SW480 (cell line): Measurements from ENCODE around the gene CYTH1.
"Not testable (repeated sequence)": the region's sequence is repeated elsewhere in the genome, so short reads cannot be mapped to it uniquely, and the experiment has no call there.

ENCODE experiments used
- DNase-seq: peaks from one replicate; pipeline ENCODE4 v3.0.0-alpha.2; 2016; ENCODE audit warnings: low spot score

CYTH1 gene

DNA sequence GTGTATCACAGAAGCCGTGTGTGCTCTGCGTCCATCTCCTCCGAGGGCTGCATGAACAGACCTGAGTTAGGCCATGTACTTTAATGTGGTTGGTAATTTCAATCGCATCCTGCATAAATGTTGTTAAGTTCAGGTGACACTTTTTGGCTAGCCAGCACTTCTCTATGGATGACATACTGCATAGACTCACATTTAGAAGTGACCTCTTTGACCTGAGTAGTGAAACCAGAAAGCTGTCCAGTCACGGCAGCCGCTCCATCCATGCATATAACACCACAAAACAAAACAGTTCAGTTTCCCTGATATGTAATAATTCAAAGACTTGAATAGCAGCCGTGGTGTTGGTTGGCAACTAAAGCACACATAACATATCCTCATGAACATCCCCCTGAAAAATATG lies 94.1 kb downstream of the CYTH1 start:
- DNase-seq, result no peak

DNA sequence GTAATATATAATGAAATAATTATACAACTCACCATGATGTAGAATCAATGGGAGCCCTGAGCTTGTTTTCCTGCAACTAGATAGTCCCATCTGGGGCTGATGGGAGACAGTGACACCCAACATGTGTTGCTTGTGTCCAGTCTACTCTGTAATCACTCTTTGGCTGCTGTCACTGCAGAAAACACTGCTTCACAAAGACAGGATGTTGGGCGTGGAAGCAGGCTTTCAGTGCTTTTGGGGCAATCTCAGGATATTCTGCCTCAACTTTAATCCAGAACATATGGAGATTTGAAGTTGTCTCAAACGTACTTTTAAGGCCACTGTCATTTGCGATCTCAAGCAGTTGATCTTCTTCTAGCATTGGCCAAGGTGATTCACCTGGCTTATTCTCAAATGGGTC lies 94.9 kb downstream of the CYTH1 start:
- DNase-seq, result no peak

DNA sequence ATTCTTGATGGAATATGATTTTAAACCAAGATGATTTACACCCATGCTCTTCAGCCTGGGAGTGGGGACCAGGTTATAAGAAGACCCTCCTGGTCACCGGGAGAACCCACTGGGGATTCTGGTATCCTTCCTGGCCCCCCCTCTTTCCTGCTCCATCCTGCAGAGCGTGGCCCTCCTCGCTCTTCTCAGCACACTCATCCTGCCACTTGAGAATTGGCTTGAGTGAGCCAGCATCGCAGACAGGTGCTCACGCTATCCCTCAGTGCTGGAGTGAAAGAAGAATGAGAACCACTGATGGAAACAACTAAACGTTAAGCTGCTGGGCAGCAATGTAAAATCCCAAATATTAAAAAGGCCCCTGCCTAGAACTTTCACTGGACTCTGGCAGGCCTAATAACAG lies 98.0 kb downstream of the CYTH1 start:
- no peak for DNase-seq

DNA sequence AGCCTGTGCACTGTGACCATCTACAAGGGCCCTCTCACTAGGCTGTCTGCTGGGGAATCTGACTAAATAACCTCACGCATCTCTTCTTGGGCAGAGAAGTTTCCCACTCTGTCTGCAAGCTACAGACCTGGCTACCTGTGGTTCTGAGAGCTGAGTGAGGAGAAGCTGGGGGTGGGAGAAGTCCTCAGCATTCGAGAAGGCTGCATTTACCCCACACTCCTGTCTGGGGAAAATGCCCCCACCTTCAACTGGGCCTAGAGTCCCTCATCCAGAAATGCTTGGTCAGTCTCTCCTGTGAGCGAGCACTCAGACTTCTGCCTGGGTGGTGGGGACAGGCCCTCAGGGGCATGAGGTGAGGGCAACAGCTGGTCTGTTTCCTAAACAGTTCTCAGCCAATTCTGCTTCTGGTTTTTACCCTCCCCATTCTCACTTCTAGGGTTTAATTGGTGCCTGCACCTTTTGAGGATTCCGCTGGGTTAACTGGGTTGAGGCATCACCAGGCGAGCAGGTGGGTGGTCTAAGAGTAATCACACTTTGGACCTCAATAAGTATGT lies 98.6 kb downstream of the CYTH1 start:
- no peak for DNase-seq

DNA sequence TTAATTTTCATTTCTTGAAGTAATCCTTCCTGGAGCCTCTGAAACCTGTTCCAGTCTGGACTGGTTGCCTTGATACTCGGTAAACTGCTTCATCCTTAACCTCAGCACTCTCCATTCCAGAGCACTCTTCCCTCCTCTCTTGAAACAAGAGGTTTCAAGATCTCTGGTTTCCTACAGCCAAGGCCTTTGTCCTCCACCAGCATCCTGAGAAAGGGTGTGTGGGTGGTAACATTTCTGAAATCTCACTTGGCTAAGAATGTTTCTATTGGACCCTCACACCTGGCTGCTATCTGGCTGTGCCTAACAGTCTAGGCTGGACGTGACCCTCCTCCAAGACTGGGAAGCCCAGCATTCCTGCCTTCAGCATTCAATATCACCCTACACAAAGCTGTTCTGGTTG lies 99.7 kb downstream of the CYTH1 start:
- no peak for DNase-seq

DNA sequence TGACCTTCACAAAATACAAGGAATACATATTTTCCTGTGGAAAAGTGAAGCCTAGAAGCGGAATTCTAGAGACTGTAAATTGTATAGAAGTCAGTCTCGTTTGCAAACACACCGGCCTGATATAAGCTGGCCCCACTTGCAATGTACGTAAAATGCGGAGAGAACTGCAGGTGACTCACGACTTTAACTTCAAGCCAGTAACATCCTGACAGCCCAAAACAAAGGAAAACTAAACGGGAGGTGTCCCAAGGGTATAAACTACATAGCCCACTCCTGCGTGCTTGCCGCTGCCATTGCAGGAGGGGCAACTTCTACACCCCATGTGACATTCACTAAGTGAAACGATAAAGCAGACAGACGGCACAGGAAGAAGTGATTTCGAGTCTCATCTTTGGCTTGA lies 101.6 kb downstream of the CYTH1 start:
- DNase-seq, result no peak

DNA sequence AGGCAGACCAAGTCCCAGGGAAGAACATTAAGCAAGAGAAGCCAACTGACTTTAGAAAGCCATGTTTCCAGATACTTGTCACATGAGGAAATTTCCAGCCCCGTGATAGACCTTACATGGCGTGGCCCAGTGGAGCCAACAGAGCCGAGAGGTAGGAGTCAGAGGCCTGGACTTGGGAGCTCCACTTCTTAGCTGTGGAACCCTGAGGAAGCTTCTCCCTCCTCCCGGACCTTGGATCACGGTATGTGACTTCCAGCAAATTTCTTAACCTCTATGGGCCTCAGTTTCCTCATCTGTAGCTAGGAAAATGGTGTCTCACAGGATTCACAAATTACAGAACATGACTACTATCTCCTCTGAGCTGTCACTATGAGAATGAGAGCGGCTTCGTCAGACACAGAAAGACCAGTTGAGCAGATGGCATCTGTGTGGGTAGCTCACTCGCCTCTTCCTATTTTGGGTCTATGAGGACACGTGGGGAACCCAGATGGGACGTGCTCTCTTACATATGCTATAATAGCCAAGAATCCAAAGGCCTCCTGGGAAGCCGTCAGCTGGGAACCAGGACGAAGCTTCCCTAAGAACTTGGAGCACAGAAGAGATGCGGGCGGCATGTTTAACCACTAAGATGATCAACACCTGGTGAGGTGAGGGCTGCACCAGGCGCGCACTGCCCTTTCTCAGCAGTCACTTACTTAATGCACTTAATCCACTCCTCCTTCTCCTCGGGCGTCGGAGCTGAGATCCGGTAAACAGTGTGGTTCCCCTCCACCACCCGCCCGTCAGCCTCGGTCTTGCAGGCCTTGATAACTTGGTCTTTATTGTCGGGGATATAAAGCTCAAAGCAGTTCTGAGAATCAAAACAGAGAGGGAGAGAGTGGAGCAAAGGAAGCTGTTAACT lies 102.3 kb downstream of the CYTH1 start:
- no peak for DNase-seq

DNA sequence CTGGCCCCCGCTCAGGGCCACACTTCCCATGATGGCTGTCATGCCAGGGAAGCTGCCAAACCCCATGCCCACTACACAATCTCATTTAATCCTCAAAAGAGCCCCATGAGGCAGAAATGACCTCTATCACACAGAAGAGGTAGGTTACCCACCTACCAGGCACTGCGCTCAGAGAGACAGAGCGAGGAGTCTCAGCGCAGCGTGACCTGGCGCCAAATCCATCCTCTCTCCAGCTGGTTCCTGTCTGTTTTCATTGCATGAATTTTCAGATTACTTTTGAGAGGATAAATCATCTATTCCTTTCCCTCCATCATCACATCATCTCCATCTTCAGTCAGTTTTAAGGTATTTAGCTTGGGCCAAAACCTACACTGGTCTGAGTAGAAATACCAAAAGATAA lies 103.4 kb downstream of the CYTH1 start:
- DNase-seq, result no peak

DNA sequence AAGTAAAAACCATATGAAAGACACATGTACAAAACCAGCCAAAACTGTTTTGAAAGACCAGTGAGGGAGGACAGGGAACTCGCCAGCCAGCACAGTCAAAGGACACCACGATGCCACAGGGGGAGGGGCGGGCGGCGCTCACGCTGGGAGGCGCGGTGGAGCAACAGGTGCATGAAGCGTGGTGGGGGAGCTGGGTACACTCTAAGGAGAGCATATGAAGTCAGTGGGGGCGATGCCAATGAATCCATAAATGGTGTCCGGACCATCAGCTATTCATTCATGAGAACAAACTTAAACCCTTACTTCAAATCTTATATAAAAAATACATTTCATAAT lies 103.9 kb downstream of the CYTH1 start:
- DNase-seq, result no peak

DNA sequence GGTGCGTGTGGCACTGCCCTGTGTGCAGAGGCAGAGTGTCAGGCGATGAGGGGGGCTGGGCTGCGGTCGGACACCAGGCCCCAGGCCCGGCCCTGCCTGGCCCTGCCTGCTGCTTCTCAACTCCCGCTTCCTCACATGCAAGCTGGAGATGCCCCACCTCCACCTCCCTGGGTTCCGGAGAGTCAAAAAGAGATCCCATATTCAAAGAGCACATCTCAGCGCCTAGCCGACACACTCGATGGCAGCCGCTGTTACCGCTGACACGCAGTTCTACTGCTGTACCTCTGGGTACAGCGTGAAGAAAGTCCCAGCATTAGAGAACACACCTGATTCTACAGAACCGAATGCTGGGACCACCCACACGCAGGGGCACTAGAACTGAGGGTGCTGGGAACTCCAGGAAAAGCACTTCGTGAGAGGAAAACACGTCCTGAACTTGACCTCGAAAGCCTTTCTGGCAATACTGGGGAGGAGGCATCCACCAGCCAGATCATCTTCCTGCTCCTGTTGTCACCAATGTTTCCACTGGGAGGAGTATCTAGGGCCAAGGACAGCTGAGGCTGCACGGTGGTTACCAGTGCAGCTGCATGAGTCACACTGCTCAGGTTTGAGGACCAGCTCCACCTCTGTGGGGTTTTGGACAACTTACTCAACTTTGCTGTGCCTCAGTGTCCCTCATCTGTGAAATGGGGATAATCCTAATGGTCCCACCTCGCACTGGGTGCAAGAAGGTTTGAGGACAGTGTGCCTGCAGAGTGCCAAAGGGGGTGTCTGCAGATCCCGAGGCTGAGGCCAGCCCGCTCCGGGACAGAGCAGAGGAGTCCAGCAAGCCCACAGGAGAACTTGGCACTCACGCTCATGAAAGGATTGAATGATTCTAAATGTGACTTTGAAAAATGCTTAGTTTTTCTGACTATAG lies 104.5 kb downstream of the CYTH1 start:
- no peak for DNase-seq

DNA sequence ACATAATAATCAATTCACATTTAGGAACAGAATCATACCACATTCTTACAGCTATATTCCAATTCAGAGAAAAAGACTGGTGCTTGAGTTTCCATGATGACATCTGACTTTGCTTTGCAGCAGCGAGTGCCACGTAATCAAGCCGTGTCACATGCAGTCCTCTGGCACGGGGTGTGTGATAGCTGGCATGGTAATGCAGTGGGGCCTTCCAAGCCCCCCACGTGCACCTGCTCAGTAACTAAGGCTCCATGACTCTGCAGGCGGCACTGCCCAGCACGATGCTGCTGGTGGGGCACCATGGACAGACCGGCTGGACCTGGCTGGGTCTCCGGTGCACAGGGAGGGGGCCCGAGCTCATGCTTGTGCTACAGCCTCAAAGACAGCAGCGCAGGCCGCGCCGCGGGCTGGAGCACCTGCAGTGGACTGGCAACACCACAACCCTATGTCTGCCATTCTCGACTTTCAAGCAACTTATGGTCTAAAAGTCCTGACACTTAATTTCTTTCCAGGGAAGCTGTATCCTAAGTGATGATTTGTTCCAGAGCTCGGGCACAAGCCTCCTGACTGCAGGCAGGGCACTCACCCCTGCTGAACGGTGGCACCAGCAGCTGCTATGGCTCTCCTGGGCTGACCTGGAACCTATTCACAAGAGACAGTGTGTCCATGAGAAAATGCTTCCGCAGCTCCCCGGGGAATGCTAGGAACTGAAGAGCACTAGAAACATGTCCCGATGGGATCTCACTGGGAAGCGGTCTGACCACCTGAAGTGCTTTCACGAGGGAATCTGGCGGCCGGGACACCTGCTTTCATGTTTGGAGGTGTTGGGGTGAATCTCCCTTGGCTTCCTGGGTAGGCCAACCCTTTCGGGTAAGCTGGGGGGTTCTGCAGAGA lies 105.4 kb downstream of the CYTH1 start:
- DNase-seq, result no peak

DNA sequence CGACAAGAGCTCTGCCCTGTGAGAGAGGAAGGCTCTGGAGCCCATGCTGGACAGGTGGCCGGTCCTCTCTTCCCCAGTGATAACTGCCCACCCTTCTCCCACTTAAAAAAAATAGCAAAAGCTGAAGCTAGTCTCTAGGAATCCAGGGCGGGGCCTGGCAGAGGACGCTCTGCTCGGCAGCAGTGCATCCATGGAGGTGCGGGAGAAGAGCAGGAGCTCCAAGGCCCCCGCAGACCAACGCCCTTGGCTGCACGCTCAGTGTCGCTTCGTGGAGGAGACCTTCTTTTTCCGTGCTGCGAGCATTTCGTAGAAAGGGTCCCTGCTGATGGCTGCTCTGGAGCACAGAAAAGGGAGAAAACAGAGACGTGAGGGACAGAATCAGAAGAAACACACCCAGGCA lies 106.2 kb downstream of the CYTH1 start:
- no peak for DNase-seq

DNA sequence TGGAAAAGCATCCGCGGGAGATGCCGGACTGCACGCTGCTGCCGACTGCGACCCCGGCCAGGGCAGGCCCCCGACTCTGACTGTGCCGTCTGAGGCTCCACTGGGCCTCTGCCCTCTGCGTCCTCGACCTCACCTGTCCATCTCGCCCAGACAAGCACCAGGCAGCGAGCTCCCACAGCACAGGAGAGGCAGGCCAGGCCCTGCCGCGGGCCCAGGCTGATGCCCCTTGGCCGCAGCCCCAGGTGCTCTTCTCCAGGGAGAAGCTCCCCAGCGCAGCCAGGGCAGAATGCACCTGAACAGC lies 106.8 kb downstream of the CYTH1 start:
- DNase-seq, result no peak

DNA sequence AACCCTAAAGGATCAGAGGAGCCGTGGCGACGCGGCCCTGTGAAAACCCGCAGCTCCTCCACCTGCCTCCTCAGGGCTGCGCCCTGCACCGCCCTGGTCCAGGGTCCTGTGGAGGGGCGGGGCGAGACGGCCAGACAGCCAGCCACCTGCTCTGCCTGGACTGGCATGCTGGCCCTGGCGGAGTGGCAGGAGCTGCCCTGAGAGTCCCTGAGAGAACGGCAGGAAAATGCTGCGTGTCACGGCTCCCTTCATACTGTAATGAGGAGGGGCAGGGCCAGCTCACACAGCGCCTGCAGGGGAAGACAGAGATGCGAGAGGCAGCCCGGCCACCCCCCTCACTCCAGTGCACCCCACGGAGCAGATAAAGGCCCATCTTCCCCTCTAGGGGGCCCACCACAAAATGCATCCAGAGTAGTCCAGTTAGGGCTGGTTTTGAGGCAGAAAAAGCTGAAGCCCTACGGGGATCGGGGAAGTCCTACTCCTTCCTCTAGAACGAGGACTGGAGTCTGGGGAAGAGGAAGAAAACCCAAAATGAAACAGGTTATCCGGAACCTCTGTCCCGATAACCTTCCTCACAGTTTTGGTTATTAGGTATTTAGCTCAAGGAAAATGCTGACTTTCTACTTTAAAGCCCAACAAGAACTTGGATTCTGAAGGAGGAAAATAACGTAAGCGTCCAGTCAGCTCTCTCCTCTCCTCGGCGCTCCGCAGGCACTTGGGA lies 107.3 kb downstream of the CYTH1 start:
- DNase-seq, result no peak

DNA sequence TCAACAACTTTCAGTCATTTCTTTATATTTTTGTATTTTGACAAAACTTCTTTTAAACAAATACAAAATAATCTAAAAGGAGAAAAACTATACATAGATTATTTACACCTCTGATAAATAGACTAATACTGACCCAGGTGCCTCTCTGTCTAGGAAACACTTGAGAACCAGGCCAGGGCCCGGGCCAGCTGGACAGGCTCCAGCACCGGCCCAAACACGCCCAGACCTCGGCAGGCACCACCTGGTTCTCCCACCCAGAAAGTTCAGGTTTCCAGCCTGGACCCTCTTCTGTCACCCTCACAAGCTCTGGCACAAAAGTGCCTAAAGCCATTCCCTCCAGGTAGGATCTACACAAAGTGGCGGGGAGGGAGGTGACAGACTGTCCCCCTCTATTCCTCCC lies 107.9 kb downstream of the CYTH1 start:
- no peak for DNase-seq

DNA sequence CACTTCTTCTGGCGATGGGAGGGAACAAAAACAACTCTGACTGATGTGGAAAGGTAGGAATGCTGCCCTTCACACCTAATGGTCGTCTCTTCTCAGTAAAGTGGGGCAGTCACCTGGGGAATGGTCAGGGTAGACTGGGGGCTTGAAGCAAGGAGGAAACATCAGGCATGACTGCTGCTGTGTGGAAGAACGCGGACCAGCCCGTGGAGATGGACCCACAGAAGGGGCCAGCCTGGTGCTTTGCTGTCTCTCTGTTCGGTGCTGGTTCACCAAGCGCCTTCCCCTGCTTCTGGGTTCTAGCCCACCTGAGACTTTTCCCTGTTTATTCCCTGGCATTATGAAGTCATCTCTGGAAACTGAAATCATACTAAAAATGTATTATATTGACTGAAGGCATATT lies 108.7 kb downstream of the CYTH1 start:
- DNase-seq, result no peak

DNA sequence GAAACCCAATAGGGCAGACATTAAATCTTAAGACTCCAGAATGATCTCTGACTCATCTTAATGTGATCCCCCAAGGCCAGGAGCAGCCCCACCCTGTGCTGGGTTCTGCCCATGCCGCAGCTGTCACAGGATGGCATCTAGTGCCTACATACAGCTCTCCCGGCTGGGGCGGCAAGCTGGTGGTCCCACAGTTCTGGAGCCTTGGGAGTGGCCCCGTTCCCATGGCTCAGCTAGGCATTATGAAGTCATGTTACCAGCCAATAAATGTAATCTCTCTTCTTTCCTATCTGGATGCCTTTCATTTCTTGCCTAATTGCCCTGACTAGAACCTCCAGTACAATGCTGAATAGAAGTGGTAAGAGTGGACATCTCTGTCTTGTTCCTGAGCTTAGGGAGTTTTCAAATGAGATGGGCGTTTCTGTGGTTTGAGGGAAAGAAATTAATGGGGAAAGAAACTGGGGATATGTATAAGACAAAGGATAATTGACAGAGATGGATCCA lies 109.2 kb downstream of the CYTH1 start:
- DNase-seq, result peak; percentile 51

DNA sequence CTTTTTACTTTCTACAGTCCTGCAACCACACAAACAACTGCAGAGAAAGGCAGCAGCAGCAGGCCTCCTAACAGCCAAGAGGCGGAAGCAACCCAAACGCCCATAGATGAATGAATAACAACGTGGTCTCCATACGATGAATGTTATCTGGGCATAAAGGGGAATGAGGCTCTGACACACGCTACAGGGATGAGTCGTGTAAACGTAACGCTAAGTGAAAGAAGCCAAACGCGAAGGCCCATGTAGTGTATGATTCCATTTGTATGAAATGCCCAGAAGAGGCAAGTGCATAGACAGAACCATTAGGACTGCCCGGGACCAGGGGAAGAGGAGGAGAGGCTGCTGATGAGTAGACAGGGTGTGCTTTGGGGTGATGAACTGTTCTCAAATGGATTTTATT lies 110.1 kb downstream of the CYTH1 start:
- DNase-seq, result no peak

DNA sequence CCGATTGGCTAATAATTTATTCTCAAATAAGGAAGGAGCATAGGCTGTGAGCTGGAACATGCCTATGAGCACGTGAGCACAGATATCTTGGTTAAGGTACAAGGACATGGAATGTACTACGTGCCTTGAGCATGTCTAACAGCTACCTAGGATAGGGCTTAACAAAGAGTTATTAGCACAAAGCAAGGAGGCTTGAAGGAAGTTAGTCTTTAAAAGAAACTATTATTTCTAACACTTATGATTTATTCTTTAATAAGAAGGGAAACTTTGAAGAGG lies 110.4 kb downstream of the CYTH1 start:
- DNase-seq, result not testable (repeated sequence)

DNA sequence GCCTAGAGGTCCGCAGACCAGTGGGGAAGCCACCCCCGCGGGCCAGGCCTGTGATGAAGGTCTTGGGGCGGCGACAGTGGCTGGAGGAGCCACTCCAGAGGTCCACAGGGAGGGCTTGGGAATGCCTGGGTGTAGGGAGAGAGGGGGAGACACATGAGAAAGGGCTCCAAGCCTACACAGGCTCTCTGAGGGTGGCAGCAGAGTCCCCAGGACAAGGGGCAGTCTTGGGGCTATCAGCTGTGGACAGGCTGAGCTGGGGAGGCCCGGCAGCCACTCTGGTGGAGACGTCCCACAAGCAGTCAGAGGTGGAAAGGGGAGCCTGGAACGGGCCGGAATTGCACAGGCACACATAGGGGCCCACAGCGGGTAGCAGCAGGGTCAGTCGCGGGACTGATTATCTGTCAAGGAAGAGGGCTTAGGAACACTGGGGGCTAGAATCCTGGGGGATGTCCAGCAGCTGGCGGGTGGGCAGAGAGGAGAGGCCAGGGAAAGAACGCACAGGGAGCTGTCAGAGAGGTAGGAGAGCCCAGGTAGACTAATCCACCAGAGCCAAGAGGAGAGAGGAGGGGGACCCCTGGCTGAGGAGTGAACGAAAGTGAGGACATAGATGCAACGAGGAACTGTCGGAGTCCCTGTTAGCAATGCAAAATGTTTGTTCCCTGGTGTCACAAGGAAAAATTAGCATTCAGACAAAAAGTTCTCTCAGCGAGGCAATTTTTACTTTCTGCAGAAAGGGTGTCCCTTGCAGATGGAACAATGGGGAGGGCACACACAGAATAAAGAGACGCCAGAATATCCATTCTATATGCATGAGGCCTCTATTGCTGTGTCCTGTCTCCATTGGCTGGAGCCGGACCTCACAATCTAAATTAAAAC lies 111.0 kb downstream of the CYTH1 start:
- DNase-seq, result no peak
